ENCODE measurements around the gene PLCB4. TPM values are rescaled to one million over a fixed set of nuclear protein-coding genes. Genes with fewer than 3 reads are reported as not detected.

Gene PLCB4
- total RNA-seq, 1 donor from 2014 or later: 20.6 TPM

DNA sequence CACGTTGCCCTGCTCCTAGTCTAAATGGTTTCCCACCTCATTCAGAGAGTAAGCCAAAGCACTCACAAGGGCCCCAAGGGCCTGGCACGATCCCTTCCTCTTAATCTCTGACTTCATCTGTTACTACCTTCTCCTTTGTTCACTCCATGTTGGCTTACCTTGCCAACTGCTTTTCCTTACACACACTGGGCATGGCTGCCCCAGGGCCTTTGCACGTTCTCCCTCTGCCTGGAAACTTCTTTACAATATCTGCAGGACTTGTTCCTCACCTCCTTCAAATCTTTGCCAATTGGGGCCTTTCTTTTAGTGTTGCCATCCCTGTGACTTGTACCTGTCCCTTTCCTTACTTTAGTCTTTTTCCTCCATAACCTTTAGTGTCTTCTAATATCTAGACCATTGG, 73.9 kb downstream of the PLCB4 start:
- Mint-ChIP-seq H3K27me3 (ENCODE audit: insufficient read depth, low read depth) (no peaks in the 10 kb centered on the region), H3K36me3 (peaks cover 2% of the 10 kb centered on the region), H3K9me3 (no peaks in the 10 kb centered on the region), H3K4me3 (no peak overlapping the region), H3K4me1 (peaks cover 17% of the 10 kb centered on the region), H3K27ac (no peak overlapping the region)
- H3K9me3 ChIP-seq (ENCODE audit: low read depth): no peaks in the 10 kb centered on the region
- no peaks in the 10 kb centered on the region for H3K36me3 ChIP-seq
- H3K4me1 ChIP-seq: peaks cover 10% of the 10 kb centered on the region
- H3K79me2 ChIP-seq (ENCODE audit: low read depth): peaks cover 3% of the 10 kb centered on the region
- H3K9ac ChIP-seq: no peak overlapping the region
- no peak overlapping the region for H3K4me3 ChIP-seq
- H3K27me3 ChIP-seq: no peaks in the 10 kb centered on the region
- no peak overlapping the region for H3K27ac ChIP-seq
- TF ChIP-seq EZH2 (IDR thresholded peaks at IDR 0.05) (no peak), EZH2phosphoT487 (IDR thresholded peaks at IDR 0.05) (no peak)
- TF ChIP-seq, protein P1, sequence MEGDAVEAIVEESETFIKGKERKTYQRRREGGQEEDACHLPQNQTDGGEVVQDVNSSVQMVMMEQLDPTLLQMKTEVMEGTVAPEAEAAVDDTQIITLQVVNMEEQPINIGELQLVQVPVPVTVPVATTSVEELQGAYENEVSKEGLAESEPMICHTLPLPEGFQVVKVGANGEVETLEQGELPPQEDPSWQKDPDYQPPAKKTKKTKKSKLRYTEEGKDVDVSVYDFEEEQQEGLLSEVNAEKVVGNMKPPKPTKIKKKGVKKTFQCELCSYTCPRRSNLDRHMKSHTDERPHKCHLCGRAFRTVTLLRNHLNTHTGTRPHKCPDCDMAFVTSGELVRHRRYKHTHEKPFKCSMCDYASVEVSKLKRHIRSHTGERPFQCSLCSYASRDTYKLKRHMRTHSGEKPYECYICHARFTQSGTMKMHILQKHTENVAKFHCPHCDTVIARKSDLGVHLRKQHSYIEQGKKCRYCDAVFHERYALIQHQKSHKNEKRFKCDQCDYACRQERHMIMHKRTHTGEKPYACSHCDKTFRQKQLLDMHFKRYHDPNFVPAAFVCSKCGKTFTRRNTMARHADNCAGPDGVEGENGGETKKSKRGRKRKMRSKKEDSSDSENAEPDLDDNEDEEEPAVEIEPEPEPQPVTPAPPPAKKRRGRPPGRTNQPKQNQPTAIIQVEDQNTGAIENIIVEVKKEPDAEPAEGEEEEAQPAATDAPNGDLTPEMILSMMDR (IDR thresholded peaks at IDR 0.05): no peak
- no peaks in the 10 kb centered on the region for H4K20me1 ChIP-seq (ENCODE audit: low read depth)
- no peak for DNase-seq (ENCODE audit: low spot score)
- H2AFZ ChIP-seq (replicated peaks): no peak overlapping the region
- no peaks in the 10 kb centered on the region for H3F3A ChIP-seq (ENCODE audit: low read depth)
- no peak overlapping the region for H3K4me2 ChIP-seq

DNA sequence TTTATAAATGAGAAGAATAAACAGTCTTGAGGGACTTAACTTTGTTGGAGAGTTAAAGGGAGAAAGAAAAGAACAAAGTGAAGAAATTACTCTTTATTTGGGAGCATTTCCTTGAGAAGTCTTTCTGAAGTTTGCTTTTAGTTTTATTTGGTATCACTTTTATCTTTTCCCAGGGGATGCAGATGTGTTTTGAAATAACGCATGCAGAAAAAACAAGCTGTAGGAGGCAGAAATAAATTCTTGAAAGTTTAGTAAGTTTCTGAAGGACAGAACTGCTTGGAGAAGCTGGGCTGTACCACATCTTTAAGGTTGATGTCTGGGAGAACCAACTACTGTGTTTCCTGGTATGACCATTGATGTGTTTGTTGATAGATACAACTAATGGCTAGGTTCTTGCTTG, 75.0 kb downstream of the PLCB4 start:
- Histone ChIP-seq H3K4me2 (no peak overlapping the region), H3K4me3 (no peak overlapping the region), H3F3A (ENCODE audit: low read depth) (no peaks in the 10 kb centered on the region), H4K20me1 (ENCODE audit: low read depth) (no peaks in the 10 kb centered on the region), H3K27me3 (no peaks in the 10 kb centered on the region), H2AFZ (replicated peaks) (no peak overlapping the region), H3K4me1 (peaks cover 10% of the 10 kb centered on the region), H3K9me3 (ENCODE audit: low read depth) (no peaks in the 10 kb centered on the region), H3K79me2 (ENCODE audit: low read depth) (peaks cover 3% of the 10 kb centered on the region), H3K27ac (no peak overlapping the region), H3K36me3 (no peaks in the 10 kb centered on the region), H3K9ac (no peak overlapping the region)
- TF ChIP-seq EZH2 (IDR thresholded peaks at IDR 0.05) (no peak), EZH2phosphoT487 (IDR thresholded peaks at IDR 0.05) (no peak)
- TF ChIP-seq, protein P1 (IDR thresholded peaks at IDR 0.05): no peak
- no peak overlapping the region for H3K4me3 Mint-ChIP-seq
- no peaks in the 10 kb centered on the region for H3K9me3 Mint-ChIP-seq
- no peaks in the 10 kb centered on the region for H3K27me3 Mint-ChIP-seq (ENCODE audit: insufficient read depth, low read depth)
- DNase-seq (ENCODE audit: low spot score): no peak
- H3K4me1 Mint-ChIP-seq: peaks cover 17% of the 10 kb centered on the region
- no peak overlapping the region for H3K27ac Mint-ChIP-seq
- H3K36me3 Mint-ChIP-seq: peaks cover 2% of the 10 kb centered on the region

DNA sequence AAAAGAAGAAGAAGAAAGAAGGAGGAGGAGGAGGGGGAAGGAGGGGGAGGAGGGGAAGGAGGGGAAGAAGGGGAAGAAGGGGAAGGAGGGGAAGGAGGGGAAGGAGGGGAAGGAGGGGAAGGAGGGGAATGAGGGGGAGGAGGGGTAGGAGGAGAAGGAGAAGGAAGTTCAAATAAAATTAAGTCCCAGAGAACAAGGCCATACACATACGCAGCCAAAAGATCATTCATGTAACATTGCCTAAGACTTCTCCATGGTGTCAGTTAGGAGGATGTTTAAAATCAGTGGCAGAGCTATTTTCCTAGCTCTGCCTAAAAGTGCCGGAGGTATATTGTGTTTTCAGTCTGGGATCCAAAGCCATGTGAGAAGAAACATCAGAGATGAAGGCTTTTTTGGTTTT, 75.8 kb downstream of the PLCB4 start:
- Histone ChIP-seq H3K79me2 (ENCODE audit: low read depth) (peaks cover 3% of the 10 kb centered on the region), H3K9me3 (ENCODE audit: low read depth) (no peaks in the 10 kb centered on the region), H3K4me1 (peaks cover 10% of the 10 kb centered on the region), H3K4me3 (no peak overlapping the region), H3K27ac (no peak overlapping the region), H3K4me2 (no peak overlapping the region), H4K20me1 (ENCODE audit: low read depth) (no peaks in the 10 kb centered on the region), H3K9ac (no peak overlapping the region), H3K36me3 (no peaks in the 10 kb centered on the region), H2AFZ (replicated peaks) (no peak overlapping the region), H3F3A (ENCODE audit: low read depth) (no peaks in the 10 kb centered on the region), H3K27me3 (no peaks in the 10 kb centered on the region)
- Mint-ChIP-seq H3K27ac (no peak overlapping the region), H3K4me1 (peaks cover 15% of the 10 kb centered on the region), H3K4me3 (no peak overlapping the region), H3K36me3 (peaks cover 2% of the 10 kb centered on the region), H3K27me3 (ENCODE audit: insufficient read depth, low read depth) (no peaks in the 10 kb centered on the region), H3K9me3 (no peaks in the 10 kb centered on the region)
- DNase-seq (ENCODE audit: low spot score): no peak
- TF ChIP-seq EZH2phosphoT487 (IDR thresholded peaks at IDR 0.05): no peak
- TF ChIP-seq, protein P1 (IDR thresholded peaks at IDR 0.05): no peak
- TF ChIP-seq EZH2 (IDR thresholded peaks at IDR 0.05): no peak
